ENCODE measurements around the gene PCSK5. TPM values are rescaled to one million over a fixed set of nuclear protein-coding genes. Genes with fewer than 3 reads are reported as not detected.

Gene PCSK5
- total RNA-seq, 1 experiment from 2014 or later = 7.5 TPM

- H3K4me3 Mint-ChIP-seq = no peak overlapping the region
- Histone ChIP-seq H2AK5ac (ENCODE audit: insufficient read length, low read length) (no peak overlapping the region), H3K9ac (ENCODE audit: extremely low read depth, insufficient read length, low read length) (no peak overlapping the region), H3K18ac (ENCODE audit: insufficient read length, low read depth, low read length) (no peak overlapping the region), H4K8ac (replicated peaks; ENCODE audit: insufficient read length, low read depth, low read length) (no peak overlapping the region), H3K79me1 (ENCODE audit: insufficient read depth, low read depth, low read length, poor library complexity, severe bottlenecking) (no peaks in the 10 kb centered on the region), H3K14ac (ENCODE audit: insufficient read depth, low read length) (no peak overlapping the region), H2AFZ (ENCODE audit: low read length) (no peak overlapping the region), H4K91ac (ENCODE audit: insufficient read length, low read depth, low read length) (no peak overlapping the region), H2BK20ac (ENCODE audit: low read depth, low read length, poor library complexity, severe bottlenecking) (no peak overlapping the region), H2BK15ac (ENCODE audit: low read depth, low read length) (no peak overlapping the region), H3K27ac (ENCODE audit: insufficient read length, low read depth, low read length) (no peak overlapping the region), H3K4me1 (ENCODE audit: insufficient read depth, low read length) (no peaks in the 10 kb centered on the region), H3T11ph (ENCODE audit: low read length) (no peak overlapping the region), H3K9me3 (ENCODE audit: control insufficient read depth, low read depth, low read length) (no peaks in the 10 kb centered on the region), H3K23ac (ENCODE audit: insufficient read length, low read depth, low read length) (no peak overlapping the region), H3K4me2 (ENCODE audit: insufficient read depth, insufficient read length, low read length) (no peak overlapping the region), H4K5ac (ENCODE audit: insufficient read length, low read depth, low read length) (no peak overlapping the region), H3K23me2 (ENCODE audit: insufficient read length, low read depth, low read length, poor library complexity, severe bottlenecking) (no peaks in the 10 kb centered on the region), H3K4ac (ENCODE audit: low read depth, low read length) (no peak overlapping the region), H3K27me3 (ENCODE audit: insufficient read depth, low read length) (no peaks in the 10 kb centered on the region), H3K79me2 (ENCODE audit: insufficient read depth, low read length) (no peaks in the 10 kb centered on the region), H4K20me1 (ENCODE audit: control insufficient read depth, insufficient read depth, insufficient read length) (no peaks in the 10 kb centered on the region), H2BK12ac (ENCODE audit: insufficient read length, low read depth, low read length) (no peak overlapping the region), H3K56ac (ENCODE audit: insufficient read length, low read depth, low read length) (no peak overlapping the region), H2BK5ac (ENCODE audit: insufficient read length, low read length) (no peak overlapping the region), H2BK120ac (ENCODE audit: low read depth, low read length, poor library complexity, severe bottlenecking) (no peak overlapping the region)
- H3K9me3 Mint-ChIP-seq = no peaks in the 10 kb centered on the region
- no peak for TF ChIP-seq CTCF (conservative IDR thresholded peaks at IDR 0.05)
- no peak for DNase-seq
- no CpG with 5 or more reads among the region's 2 CpGs for WGBS (ENCODE audit: extremely low coverage, insufficient read length, low lambda C conversion rate)
- no peaks in the 10 kb centered on the region for H3K27me3 Mint-ChIP-seq (ENCODE audit: low read depth)
- peaks cover 0 to 2% of the 10 kb centered on the region in 2 experiments; a peak in 1 of 4 replicates for H3K4me1 Mint-ChIP-seq
- peaks cover 0 to 3% (median 0%) of the 10 kb centered on the region in 3 experiments; a peak in 1 of 7 replicates for H3K36me3 Mint-ChIP-seq (ENCODE audit: insufficient read depth in 1 of 3, low read depth in 3 of 3)
- H3K27ac Mint-ChIP-seq = no peak overlapping the region
Measured at GRCh38 chr9:76112151-76112550, 221.7 kb downstream of the PCSK5 start.

Data from H9 (cell line).